ENCODE results near the gene SF1.

SF1 gene

DNA sequence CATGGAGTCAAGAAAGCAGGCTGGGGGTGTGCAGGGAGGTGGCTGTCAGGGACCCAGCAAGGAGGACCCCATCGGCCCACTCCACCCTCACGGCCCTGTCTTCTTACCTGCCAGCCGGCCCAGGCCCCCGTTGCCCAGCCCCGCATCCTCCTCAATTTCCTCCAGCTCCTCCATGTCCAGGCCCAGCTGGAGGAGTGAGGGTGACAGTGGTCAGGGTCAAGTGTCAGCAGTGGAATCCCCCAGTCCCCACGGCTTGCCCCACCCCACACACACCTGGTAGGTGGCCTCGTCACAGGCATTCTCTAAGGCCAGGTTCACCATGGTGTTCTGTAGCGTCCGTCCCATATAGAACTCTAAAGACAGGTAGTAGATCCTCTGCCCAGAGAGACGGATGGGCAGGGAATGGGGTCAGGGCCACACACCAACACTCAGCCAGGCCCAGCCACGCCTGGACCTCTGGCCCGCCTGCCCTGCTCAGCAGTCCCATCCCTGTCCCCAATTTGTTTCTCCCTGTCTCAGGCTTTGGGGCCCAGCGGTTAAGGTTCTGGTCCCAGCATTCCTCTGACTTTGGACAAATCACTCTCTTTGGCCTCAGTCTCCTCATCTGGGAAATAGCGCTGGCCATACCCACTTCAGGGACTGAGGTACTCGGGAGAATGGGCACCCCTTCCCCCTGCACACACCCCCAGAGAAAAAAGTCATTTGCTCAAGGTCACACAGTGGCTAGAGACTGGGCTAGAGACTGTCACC, 19.8 kb downstream of the SF1 start:
- no peak overlapping the region for H2AFZ ChIP-seq (ENCODE audit: low read depth, low read length)
- peaks cover 7% of the 10 kb centered on the region for H3K36me3 ChIP-seq (ENCODE audit: insufficient read depth, low read length)
- no peaks in the 10 kb centered on the region for H3K9me3 ChIP-seq (ENCODE audit: low read length)
- peaks cover 33% of the 10 kb centered on the region for H3K4me1 ChIP-seq (ENCODE audit: insufficient read depth, low read length)
- no peaks in the 10 kb centered on the region for H3K27me3 ChIP-seq (ENCODE audit: insufficient read depth, low read length)
- no peak overlapping the region for H3K4me3 ChIP-seq (ENCODE audit: low read length)

DNA sequence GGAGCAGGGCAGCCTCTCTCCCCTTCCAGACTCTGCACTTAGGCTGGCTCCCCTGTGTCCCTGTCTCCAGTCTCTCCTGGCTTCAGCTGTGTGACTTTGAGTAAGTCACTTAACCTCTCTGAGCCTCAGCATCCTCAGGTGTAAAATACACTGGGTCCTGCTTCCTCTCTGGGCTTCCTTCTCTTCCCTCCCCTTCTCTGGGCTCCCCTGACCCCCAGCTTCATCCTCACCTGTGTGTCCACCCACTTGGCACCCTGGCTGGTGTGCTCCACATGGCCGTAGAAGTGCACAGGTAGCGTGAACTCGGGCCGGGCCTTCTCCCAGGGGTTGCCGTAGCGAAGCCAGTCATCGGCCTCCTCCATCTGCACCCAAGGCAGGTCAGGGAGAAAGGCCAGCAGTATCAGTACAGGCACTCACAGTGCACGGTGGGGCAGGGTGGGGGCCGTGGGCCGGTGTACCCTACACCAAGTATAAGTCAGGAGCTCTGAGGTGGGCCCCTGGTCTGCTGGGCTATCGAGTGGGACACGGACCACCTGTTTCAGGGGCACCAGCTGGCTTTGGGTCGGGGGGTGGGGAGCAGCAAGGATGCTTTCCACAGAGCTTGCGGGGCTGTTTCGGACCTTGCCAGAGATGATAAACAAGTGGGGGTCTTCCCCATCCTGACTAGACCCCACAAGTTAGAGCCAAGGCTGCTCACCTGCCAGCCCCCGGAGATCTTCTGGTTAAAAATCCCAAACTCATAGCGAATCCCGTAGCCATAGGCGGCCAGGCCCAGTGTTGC, 20.6 kb downstream of the SF1 start:
- no peaks in the 10 kb centered on the region for H3K36me3 ChIP-seq (ENCODE audit: insufficient read depth, low read length)
- no peak overlapping the region for H3K4me3 ChIP-seq (ENCODE audit: low read length)
- peaks cover 26% of the 10 kb centered on the region for H3K4me1 ChIP-seq (ENCODE audit: insufficient read depth, low read length)
- H2AFZ ChIP-seq (ENCODE audit: low read depth, low read length) = no peak overlapping the region
- no peaks in the 10 kb centered on the region for H3K27me3 ChIP-seq (ENCODE audit: insufficient read depth, low read length)
- no peaks in the 10 kb centered on the region for H3K9me3 ChIP-seq (ENCODE audit: low read length)

DNA sequence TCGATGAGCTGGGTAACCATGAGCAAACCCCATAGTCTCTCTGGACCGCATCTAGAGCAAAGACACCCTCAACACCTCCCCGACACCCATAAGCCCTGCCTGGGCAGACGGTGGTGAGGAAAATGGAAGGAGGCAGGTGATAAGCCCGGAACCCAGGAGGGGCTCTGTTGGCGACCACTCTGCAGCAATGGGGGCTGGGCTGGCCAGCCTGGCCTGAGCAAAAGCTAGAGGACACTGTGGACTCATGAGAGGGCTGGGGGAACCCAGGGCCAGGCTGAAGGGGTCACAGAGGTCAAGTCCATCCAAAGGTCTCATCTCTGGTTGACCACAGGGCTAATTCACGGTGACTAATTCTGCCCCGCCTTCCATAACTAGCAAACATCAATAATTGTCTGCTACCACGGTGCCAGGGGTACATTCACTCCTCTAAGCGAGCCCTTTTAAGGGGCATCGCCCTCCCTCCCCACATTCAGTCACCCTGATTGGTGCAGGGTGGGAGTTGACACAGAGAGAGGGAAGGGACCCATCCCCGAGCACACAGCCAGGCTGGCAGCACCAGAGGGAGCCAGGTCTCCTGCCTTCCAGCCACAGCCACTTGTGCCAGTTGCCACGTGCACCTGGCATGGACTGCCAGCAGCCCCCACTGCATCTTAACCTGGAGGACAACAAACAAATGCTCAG, 22.5 kb downstream of the SF1 start:
- H3K4me3 ChIP-seq (ENCODE audit: low read length) = no peak overlapping the region
- no peak overlapping the region for H2AFZ ChIP-seq (ENCODE audit: low read depth, low read length)
- peaks cover 20% of the 10 kb centered on the region for H3K4me1 ChIP-seq (ENCODE audit: insufficient read depth, low read length)
- H3K9me3 ChIP-seq (ENCODE audit: low read length) = no peaks in the 10 kb centered on the region
- H3K36me3 ChIP-seq (ENCODE audit: insufficient read depth, low read length) = no peaks in the 10 kb centered on the region
- no peaks in the 10 kb centered on the region for H3K27me3 ChIP-seq (ENCODE audit: insufficient read depth, low read length)

DNA sequence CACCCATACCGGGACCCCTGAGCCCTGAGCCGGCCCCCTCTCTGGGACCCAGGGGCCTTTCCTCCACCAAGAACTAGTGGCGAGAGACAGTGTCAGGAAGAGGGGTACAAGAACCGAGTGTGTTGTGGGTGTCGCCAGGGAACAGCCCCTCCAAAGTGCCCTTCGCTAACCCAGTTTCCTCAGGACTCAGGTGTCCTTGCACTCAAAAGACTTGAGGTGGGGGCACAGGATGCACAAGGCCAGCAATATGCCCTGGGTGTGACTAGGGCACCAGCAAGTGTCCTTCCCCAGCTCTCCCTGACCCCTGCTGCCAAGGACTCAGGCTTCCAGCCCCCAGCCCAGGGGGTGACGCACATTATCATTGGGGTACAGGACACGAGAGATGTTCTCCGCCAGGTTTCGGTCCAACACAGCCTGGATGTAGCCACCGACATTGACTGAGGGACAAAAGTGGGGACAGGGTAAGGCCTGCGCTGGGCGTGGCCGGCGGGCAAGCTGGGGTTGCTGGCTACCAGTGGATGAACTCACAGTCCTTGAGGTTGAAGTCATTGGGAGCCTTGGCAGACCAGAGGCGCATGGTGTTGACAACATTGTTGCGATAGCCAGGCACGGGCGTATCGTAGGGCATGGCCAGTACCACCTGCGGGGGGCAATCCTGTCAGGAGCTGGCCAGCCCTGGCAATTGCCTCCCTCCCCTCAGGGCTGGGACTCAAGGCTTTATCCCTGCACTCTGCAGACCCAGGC, 23.3 kb downstream of the SF1 start:
- Histone ChIP-seq H3K4me1 (ENCODE audit: insufficient read depth, low read length) (peaks cover 12% of the 10 kb centered on the region), H2AFZ (ENCODE audit: low read depth, low read length) (no peak overlapping the region), H3K36me3 (ENCODE audit: insufficient read depth, low read length) (no peaks in the 10 kb centered on the region), H3K27me3 (ENCODE audit: insufficient read depth, low read length) (no peaks in the 10 kb centered on the region), H3K4me3 (ENCODE audit: low read length) (no peak overlapping the region), H3K9me3 (ENCODE audit: low read length) (no peaks in the 10 kb centered on the region)

DNA sequence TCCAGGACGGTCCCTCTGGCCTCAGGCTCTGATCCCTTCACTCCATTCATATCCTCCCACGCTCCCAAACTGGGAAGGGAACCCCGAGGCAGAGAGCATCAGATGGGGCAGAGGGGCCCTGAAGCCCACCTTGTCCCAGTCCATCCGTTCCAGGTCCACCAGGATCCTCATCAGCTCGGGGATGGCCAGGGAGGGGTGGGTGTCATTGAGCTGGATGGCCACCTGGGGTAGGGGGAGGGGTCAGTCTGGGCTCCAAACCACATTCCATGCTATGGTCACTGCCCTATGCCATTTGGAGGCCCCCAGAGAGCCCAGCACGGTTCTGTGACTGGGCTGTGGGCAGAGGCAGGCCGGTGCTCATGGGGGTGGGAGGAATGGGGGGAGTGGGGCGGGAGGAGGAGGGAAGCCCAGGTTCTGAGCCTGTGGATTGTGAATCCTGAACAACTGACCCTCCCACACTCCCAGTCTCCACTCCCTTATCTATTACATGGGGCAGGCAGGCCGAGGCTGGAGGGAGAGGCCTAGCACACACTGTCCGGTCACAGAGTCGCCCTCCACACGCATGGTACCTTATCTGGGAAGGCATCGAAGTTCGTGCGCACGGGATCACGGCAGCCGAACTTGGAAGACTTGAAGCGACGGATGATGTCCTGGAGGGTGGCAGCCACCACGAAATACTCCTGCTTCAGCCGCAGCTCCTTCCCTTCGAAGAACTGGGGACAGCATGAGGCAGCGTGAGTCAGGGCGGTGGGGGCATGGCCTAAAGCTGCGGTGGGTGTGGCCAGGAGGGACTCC, 24.0 kb downstream of the SF1 start:
- H3K4me3 ChIP-seq (ENCODE audit: low read length) = no peak overlapping the region
- no peaks in the 10 kb centered on the region for H3K9me3 ChIP-seq (ENCODE audit: low read length)
- no peaks in the 10 kb centered on the region for H3K27me3 ChIP-seq (ENCODE audit: insufficient read depth, low read length)
- H3K4me1 ChIP-seq (ENCODE audit: insufficient read depth, low read length) = peaks cover 5% of the 10 kb centered on the region
- no peak overlapping the region for H2AFZ ChIP-seq (ENCODE audit: low read depth, low read length)
- H3K36me3 ChIP-seq (ENCODE audit: insufficient read depth, low read length) = no peaks in the 10 kb centered on the region

DNA sequence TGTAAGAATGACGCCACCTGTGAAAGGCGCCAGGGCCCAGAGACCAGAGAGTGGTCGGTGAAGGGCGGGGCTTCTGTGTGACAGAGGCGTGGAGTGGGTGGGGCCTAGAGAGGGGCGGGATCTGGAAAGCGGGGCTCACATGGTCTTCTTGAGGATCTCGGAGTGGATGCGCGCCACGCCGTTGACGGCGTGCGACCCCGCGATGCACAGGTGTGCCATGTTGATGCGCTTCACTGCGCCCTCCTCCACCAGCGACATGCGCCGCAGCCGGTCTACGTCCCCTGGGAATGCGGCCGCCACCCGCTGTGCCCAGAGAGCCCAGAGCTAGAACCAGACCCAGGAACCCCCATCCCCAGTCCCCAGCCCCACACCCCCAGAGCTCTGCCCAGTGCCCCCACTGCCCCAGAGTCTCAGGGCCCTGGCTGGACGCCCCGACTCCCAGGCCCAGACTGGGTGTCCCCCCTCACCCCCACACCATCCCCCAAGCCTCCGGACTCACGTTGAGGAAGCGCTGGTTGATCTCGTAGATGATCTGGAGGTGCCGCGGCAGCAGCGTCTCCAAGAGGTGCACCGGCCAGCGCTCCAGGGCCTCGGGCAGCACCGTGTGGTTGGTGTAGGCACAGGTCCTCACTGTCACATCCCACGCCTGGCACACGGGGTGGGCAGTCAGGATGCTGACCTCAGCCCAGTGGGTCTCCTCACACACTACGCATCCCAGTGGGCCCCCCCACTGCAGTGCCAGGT, 24.8 kb downstream of the SF1 start:
- no peaks in the 10 kb centered on the region for H3K4me1 ChIP-seq (ENCODE audit: insufficient read depth, low read length)
- no peak overlapping the region for H3K4me3 ChIP-seq (ENCODE audit: low read length)
- H3K27me3 ChIP-seq (ENCODE audit: insufficient read depth, low read length) = no peaks in the 10 kb centered on the region
- H3K9me3 ChIP-seq (ENCODE audit: low read length) = no peaks in the 10 kb centered on the region
- H3K36me3 ChIP-seq (ENCODE audit: insufficient read depth, low read length) = no peaks in the 10 kb centered on the region
- H2AFZ ChIP-seq (ENCODE audit: low read depth, low read length) = no peak overlapping the region

DNA sequence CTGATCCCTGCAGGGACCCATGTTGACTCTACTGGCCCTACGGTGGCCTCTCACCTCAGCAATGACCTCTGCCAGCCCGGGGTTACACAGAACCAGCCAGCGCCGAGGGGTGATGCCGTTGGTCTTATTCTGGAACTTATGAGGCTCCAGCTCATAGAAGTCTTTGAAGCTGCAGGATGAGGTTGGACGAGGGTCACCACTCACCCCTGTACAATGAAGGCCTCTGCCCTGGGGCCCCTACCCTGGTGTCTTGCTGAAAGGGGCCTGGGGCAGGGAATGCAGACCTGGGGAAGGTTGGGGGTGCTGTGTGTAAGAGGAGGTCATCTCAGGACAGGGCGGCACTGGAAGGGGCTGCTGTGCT, 25.3 kb downstream of the SF1 start:
- Histone ChIP-seq H3K9me3 (ENCODE audit: low read length) (no peaks in the 10 kb centered on the region), H3K36me3 (ENCODE audit: insufficient read depth, low read length) (no peaks in the 10 kb centered on the region), H3K4me3 (ENCODE audit: low read length) (no peak overlapping the region), H3K4me1 (ENCODE audit: insufficient read depth, low read length) (no peaks in the 10 kb centered on the region), H3K27me3 (ENCODE audit: insufficient read depth, low read length) (no peaks in the 10 kb centered on the region), H2AFZ (ENCODE audit: low read depth, low read length) (no peak overlapping the region)

DNA sequence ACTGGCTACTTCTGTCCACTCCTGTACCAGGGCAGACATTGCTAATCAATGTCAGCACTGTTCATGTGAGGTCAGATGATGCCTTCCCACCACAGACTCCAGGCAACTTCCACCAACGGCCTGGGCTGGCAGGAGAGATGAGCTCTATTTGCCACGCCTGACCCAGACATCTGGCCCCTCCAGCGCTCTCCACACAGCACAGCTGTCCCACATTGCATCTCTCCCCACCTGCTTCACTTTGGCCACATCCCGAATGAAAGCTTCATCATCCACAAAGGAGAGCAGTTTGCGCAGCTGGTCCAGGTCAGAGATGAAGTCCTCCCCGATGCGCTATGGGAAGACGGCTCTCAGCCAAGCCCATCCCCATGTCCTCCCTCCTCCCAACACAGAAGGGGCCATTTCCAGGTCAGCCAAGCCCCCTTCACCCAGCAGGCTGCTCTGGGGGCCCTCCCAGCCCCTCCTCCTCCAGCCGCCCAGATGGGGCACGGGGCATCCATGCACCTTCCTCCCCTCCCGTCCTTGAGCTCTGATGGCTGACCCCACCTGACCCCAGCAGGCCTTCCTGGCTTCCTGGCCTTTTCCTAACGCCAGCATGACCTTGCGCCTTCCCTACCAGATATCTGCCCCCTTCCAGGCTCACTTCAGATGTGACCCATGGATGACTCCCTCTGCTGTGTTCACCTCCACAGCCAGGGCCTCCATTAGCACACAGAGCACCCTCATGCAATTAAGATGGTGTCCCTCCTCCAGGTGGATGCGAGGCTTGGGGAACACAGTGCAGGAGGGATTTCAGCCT, 26.0 kb downstream of the SF1 start:
- Histone ChIP-seq H2AFZ (ENCODE audit: low read depth, low read length) (no peak overlapping the region), H3K4me3 (ENCODE audit: low read length) (no peak overlapping the region), H3K27me3 (ENCODE audit: insufficient read depth, low read length) (no peaks in the 10 kb centered on the region), H3K4me1 (ENCODE audit: insufficient read depth, low read length) (no peaks in the 10 kb centered on the region), H3K36me3 (ENCODE audit: insufficient read depth, low read length) (no peaks in the 10 kb centered on the region), H3K9me3 (ENCODE audit: low read length) (no peaks in the 10 kb centered on the region)

DNA sequence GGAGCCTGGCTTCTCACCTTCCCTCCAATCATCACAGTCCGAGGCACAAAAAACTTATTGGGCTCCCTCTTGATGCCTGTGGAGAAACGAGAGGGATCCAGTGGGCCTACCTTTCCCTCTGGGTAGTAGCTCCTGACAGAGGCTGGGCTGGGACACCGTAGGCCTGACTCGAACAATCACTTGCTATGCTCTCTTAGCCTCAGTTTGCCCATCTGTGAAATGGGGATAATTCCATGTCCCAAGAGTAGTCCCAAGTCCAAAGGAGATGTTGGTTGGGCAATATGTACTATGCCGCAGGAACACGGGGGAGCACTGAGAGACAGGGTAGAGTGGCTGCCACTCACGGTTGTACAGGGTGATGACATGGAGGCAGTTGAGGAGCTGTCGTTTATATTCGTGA, 26.8 kb downstream of the SF1 start:
- Histone ChIP-seq H3K4me3 (ENCODE audit: low read length) (no peak overlapping the region), H3K9me3 (ENCODE audit: low read length) (no peaks in the 10 kb centered on the region), H3K27me3 (ENCODE audit: insufficient read depth, low read length) (no peaks in the 10 kb centered on the region), H2AFZ (ENCODE audit: low read depth, low read length) (no peak overlapping the region), H3K36me3 (ENCODE audit: insufficient read depth, low read length) (no peaks in the 10 kb centered on the region), H3K4me1 (ENCODE audit: insufficient read depth, low read length) (no peaks in the 10 kb centered on the region)

DNA sequence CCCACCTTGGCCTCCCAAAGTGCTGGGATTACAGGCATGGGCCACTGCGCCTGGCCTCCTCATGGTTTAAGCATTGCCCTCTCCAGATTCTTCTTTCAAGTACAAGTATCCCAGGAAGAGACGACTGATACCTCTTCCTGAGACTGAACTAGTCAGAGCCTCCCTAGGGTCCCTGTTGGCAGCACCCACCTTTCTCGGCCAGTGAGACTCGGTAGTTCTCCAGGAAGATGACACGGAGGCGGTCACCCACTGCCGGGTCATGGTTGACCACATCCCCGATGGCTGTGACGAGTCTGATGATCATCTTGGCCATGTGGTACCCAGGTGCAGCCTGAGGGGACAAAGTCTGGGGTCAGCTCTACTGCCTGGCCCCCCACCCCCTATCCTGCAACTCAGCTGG, 27.2 kb downstream of the SF1 start:
- no peak overlapping the region for H2AFZ ChIP-seq (ENCODE audit: low read depth, low read length)
- no peaks in the 10 kb centered on the region for H3K36me3 ChIP-seq (ENCODE audit: insufficient read depth, low read length)
- H3K4me3 ChIP-seq (ENCODE audit: low read length) = no peak overlapping the region
- H3K27me3 ChIP-seq (ENCODE audit: insufficient read depth, low read length) = peaks cover 3% of the 10 kb centered on the region
- no peaks in the 10 kb centered on the region for H3K4me1 ChIP-seq (ENCODE audit: insufficient read depth, low read length)
- no peaks in the 10 kb centered on the region for H3K9me3 ChIP-seq (ENCODE audit: low read length)

DNA sequence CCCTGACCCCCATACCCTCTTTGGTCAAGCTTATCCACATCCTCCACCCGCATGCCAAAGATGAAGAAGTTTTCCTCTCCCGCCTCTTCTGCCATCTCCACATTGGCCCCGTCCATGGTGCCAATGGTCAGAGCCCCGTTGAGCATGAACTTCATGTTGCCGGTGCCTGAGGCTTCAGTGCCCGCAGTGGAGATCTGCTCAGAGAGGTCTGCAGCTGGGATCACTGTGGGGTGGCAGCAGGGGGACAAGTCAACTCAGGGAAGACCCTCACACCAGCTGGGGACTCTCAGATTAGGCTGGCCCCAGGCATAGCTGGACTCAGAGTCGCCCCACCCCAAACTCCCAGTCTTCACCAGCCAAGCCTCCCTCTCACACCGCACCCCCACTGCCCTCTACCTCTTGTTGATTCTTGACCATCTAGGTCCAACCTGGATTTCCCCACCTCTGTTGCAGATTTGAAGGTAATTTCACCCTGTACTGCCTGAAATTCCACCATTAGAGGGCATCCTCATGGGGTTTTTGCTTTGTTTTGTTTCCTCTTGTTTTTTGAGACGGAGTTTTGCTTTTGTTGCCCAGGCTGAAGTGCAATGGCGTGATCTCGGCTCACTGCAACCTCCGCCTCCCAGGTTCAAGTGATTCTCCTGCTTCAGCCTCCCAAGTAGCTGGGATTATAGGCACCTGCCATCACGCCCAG, 27.8 kb downstream of the SF1 start:
- no peak overlapping the region for H3K4me3 ChIP-seq (ENCODE audit: low read length)
- no peaks in the 10 kb centered on the region for H3K9me3 ChIP-seq (ENCODE audit: low read length)
- no peak overlapping the region for H2AFZ ChIP-seq (ENCODE audit: low read depth, low read length)
- no peaks in the 10 kb centered on the region for H3K36me3 ChIP-seq (ENCODE audit: insufficient read depth, low read length)
- peaks cover 7% of the 10 kb centered on the region for H3K27me3 ChIP-seq (ENCODE audit: insufficient read depth, low read length)
- H3K4me1 ChIP-seq (ENCODE audit: insufficient read depth, low read length) = peaks cover 4% of the 10 kb centered on the region
